ENCODE measurements around the gene CREB3L1.

Gene CREB3L1

DNA sequence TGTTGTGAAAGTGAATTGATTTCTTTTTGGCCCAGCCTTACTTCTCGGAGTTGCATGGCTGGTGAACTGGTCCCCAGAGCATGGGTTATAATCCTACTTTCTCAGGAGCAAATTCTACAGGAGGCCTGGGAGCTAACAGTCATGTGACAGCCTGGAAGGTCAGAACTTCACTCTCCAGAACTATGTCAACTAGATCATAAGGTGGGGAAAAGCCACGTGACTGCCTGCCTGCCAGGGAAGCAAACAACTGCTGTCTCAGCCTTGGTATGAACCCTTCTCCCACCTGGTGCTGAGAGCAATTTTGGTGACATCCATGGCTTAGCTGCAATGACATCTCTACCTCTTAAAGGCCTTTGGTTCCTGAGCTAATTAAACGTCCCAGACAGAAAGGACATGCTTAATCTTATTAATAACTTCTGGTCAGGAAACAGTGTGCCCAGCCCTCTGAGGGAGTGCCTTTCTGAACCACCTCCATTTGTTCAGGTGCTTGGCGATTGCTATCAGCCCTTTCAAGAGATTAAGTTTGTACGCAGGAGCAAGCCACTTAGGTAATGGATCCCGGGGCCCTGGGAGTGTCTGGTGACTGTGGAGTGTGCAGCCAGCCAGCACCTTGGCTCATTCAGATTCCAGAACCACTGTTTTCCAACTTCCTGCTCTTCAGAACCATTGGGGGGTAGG, 1.4 kb upstream of the CREB3L1 start:
- no peaks in the 10 kb centered on the region for H3K36me3 Mint-ChIP-seq (ENCODE audit: low read depth)
- peaks cover 7% of the 10 kb centered on the region for H3K4me1 Mint-ChIP-seq (ENCODE audit: low read depth)
- DNase-seq (ENCODE audit: low spot score) = no peak
- peaks cover 49% of the 10 kb centered on the region for H3K27me3 Mint-ChIP-seq (ENCODE audit: low read depth)
- H3K9me3 Mint-ChIP-seq = no peaks in the 10 kb centered on the region
- no peak overlapping the region for H3K27ac Mint-ChIP-seq
- H3K4me3 Mint-ChIP-seq = no peak overlapping the region

- Mint-ChIP-seq H3K9me3 (no peaks in the 10 kb centered on the region), H3K27ac (no peak overlapping the region), H3K4me3 (no peak overlapping the region), H3K36me3 (ENCODE audit: low read depth) (no peaks in the 10 kb centered on the region), H3K4me1 (ENCODE audit: low read depth) (peaks cover 7% of the 10 kb centered on the region), H3K27me3 (ENCODE audit: low read depth) (peaks cover 59% of the 10 kb centered on the region)
- DNase-seq (ENCODE audit: low spot score) = no peak
Measured at GRCh38 chr11:46277313-46277621, 195 bp upstream of the CREB3L1 start.

GRCh38 chr11:46278387-46279125, 1.1 kb downstream of the CREB3L1 start:
- Mint-ChIP-seq H3K4me3 (no peak overlapping the region), H3K36me3 (ENCODE audit: low read depth) (no peaks in the 10 kb centered on the region), H3K27me3 (ENCODE audit: low read depth) (peaks cover 65% of the 10 kb centered on the region), H3K27ac (no peak overlapping the region), H3K9me3 (no peaks in the 10 kb centered on the region), H3K4me1 (ENCODE audit: low read depth) (peaks cover 4% of the 10 kb centered on the region)
- peak; percentile 7 for DNase-seq (ENCODE audit: low spot score)

- DNase-seq (ENCODE audit: low spot score) = no peak
- no peaks in the 10 kb centered on the region for H3K36me3 Mint-ChIP-seq (ENCODE audit: low read depth)
- H3K4me1 Mint-ChIP-seq (ENCODE audit: low read depth) = peaks cover 4% of the 10 kb centered on the region
- no peaks in the 10 kb centered on the region for H3K9me3 Mint-ChIP-seq
- no peak overlapping the region for H3K27ac Mint-ChIP-seq
- H3K27me3 Mint-ChIP-seq (ENCODE audit: low read depth) = peaks cover 69% of the 10 kb centered on the region
- H3K4me3 Mint-ChIP-seq = no peak overlapping the region
Measured at GRCh38 chr11:46279126-46280099, 2.0 kb downstream of the CREB3L1 start.

- Mint-ChIP-seq H3K27ac (no peak overlapping the region), H3K4me3 (no peak overlapping the region), H3K4me1 (ENCODE audit: low read depth) (peaks cover 4% of the 10 kb centered on the region), H3K9me3 (no peaks in the 10 kb centered on the region), H3K36me3 (ENCODE audit: low read depth) (no peaks in the 10 kb centered on the region), H3K27me3 (ENCODE audit: low read depth) (peaks cover 69% of the 10 kb centered on the region)
- DNase-seq (ENCODE audit: low spot score) = no peak
Measured at GRCh38 chr11:46280706-46281105, 3.2 kb downstream of the CREB3L1 start.

GRCh38 chr11:46281371-46281831, 3.9 kb downstream of the CREB3L1 start:
- H3K4me3 Mint-ChIP-seq = no peak overlapping the region
- peaks cover 4% of the 10 kb centered on the region for H3K4me1 Mint-ChIP-seq (ENCODE audit: low read depth)
- H3K27me3 Mint-ChIP-seq (ENCODE audit: low read depth) = peaks cover 62% of the 10 kb centered on the region
- H3K9me3 Mint-ChIP-seq = no peaks in the 10 kb centered on the region
- H3K27ac Mint-ChIP-seq = no peak overlapping the region
- DNase-seq (ENCODE audit: low spot score) = no peak
- no peaks in the 10 kb centered on the region for H3K36me3 Mint-ChIP-seq (ENCODE audit: low read depth)

- Mint-ChIP-seq H3K9me3 (no peaks in the 10 kb centered on the region), H3K36me3 (ENCODE audit: low read depth) (no peaks in the 10 kb centered on the region), H3K27ac (no peak overlapping the region), H3K4me1 (ENCODE audit: low read depth) (no peaks in the 10 kb centered on the region), H3K27me3 (ENCODE audit: low read depth) (peaks cover 31% of the 10 kb centered on the region), H3K4me3 (no peak overlapping the region)
- no peak for DNase-seq (ENCODE audit: low spot score)
Measured at GRCh38 chr11:46285173-46285572, 7.7 kb downstream of the CREB3L1 start.

DNA sequence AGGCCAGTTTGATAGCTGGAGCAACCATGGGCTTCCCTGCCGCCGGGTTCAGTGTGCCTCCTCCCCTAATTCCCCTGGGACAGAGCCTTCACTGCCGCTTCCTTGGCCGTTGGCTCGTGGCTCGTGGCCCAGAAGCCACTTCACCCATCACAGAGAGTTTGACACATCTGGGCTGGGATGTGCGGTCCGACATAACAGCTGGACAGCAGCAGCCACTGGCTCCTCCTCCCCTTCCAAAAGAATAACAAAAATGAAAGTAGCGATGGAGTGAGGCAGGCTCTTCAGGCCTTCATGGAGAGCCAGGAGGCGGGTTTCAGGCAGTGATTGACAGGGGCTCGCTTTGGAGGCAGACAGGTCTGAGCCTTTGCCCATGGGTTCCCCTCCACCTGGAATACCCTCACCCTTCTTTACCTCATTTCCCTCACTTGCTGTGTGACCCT, 8.2 kb downstream of the CREB3L1 start:
- H3K27me3 Mint-ChIP-seq (ENCODE audit: low read depth) = peaks cover 30% of the 10 kb centered on the region

GRCh38 chr11:46286789-46287188, 9.3 kb downstream of the CREB3L1 start:
- H3K9me3 Mint-ChIP-seq = no peaks in the 10 kb centered on the region
- DNase-seq (ENCODE audit: low spot score) = no peak
- peaks cover 19% of the 10 kb centered on the region for H3K27me3 Mint-ChIP-seq (ENCODE audit: low read depth)
- H3K4me1 Mint-ChIP-seq (ENCODE audit: low read depth) = no peaks in the 10 kb centered on the region
- no peak overlapping the region for H3K4me3 Mint-ChIP-seq
- no peaks in the 10 kb centered on the region for H3K36me3 Mint-ChIP-seq (ENCODE audit: low read depth)
- H3K27ac Mint-ChIP-seq = no peak overlapping the region

More for the DNA sequence above, 8.2 kb downstream of the CREB3L1 start:
- Mint-ChIP-seq H3K4me3 (no peak overlapping the region), H3K27ac (no peak overlapping the region), H3K9me3 (no peaks in the 10 kb centered on the region), H3K4me1 (ENCODE audit: low read depth) (no peaks in the 10 kb centered on the region), H3K36me3 (ENCODE audit: low read depth) (no peaks in the 10 kb centered on the region)
- DNase-seq (ENCODE audit: low spot score) = no peak

DNA sequence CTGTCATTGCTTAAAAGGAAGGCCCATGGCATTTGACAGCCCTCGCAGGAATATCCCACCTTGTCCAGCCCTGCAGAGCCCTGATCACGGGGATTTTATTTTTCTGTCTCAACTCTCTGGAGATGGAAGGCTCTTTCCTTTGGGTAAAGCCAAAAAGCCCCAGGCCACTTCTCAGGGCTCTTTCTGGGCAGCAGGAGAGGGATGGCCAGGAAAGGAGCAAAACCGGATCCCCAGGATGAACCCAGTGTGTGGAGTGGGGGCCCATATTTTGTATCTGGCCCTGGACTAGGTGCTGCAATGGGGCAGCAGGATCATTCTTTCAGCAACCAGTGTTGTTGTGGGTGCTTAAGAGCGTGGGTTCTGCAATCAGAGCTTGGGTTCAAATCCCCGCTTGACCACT, 11.0 kb downstream of the CREB3L1 start:
- H3K9me3 Mint-ChIP-seq = no peaks in the 10 kb centered on the region
- no peak overlapping the region for H3K4me3 Mint-ChIP-seq
- no peaks in the 10 kb centered on the region for H3K36me3 Mint-ChIP-seq (ENCODE audit: low read depth)
- no peak for DNase-seq (ENCODE audit: low spot score)
- peaks cover 15% of the 10 kb centered on the region for H3K27me3 Mint-ChIP-seq (ENCODE audit: low read depth)
- no peaks in the 10 kb centered on the region for H3K4me1 Mint-ChIP-seq (ENCODE audit: low read depth)
- no peak overlapping the region for H3K27ac Mint-ChIP-seq

- H3K27me3 Mint-ChIP-seq (ENCODE audit: low read depth) = peaks cover 16% of the 10 kb centered on the region
- no peaks in the 10 kb centered on the region for H3K9me3 Mint-ChIP-seq
- DNase-seq (ENCODE audit: low spot score) = no peak
- H3K27ac Mint-ChIP-seq = no peak overlapping the region
- no peaks in the 10 kb centered on the region for H3K4me1 Mint-ChIP-seq (ENCODE audit: low read depth)
- no peak overlapping the region for H3K4me3 Mint-ChIP-seq
- no peaks in the 10 kb centered on the region for H3K36me3 Mint-ChIP-seq (ENCODE audit: low read depth)
Measured at GRCh38 chr11:46290011-46290410, 12.5 kb downstream of the CREB3L1 start.

- H3K27ac Mint-ChIP-seq = no peak overlapping the region
- DNase-seq (ENCODE audit: low spot score) = no peak
- no peak overlapping the region for H3K4me3 Mint-ChIP-seq
- peaks cover 20% of the 10 kb centered on the region for H3K27me3 Mint-ChIP-seq (ENCODE audit: low read depth)
- H3K36me3 Mint-ChIP-seq (ENCODE audit: low read depth) = no peaks in the 10 kb centered on the region
- peaks cover 2% of the 10 kb centered on the region for H3K4me1 Mint-ChIP-seq (ENCODE audit: low read depth)
- no peaks in the 10 kb centered on the region for H3K9me3 Mint-ChIP-seq
Measured at GRCh38 chr11:46290598-46291309, 13.3 kb downstream of the CREB3L1 start.

DNA sequence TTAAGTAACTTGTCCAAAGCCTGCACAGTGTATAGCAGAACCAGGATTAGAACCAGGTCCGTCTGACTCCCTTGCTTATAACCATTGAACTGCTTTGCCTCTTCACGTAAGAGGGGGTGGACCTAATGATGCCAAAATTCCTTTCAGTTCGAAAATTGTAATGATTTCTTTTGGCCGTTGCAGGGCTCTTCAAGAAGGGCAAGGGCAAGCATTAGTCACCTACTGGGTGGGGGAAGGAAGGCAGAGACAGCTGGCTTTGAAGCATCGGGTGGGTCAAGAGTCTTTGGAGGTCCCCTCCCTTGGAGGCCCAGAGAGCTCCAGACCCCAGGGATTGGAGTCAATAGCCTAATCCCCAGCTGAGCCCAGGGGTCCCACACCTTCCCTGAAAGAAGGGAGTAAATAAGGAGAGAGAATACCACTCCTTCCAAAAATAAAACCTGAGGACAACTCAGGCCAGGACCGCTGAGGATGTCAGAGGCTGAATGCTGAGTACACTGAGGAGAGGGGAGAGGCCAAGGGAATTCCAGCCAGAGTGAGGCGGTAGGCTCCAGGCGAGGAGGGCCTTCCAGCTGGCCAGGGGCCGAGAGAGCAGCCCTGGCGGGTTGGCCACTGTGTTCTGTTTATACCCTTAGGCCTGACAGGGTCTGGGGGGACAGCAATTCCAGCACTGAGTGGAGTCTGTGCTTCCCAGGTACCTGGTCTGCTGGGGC, 14.1 kb downstream of the CREB3L1 start:
- Mint-ChIP-seq H3K27me3 (ENCODE audit: low read depth) (peaks cover 26% of the 10 kb centered on the region), H3K27ac (no peak overlapping the region), H3K4me3 (no peak overlapping the region), H3K4me1 (ENCODE audit: low read depth) (peaks cover 5% of the 10 kb centered on the region), H3K9me3 (no peaks in the 10 kb centered on the region), H3K36me3 (ENCODE audit: low read depth) (no peaks in the 10 kb centered on the region)
- no peak for DNase-seq (ENCODE audit: low spot score)
